Suppressor macrophage treated with lipopolysaccharide for 4 hours (primary cell): ENCODE data around the gene MACO1.
"Not testable (repeated sequence)": the region's sequence is repeated elsewhere in the genome, so short reads cannot be mapped to it uniquely, and the experiment has no call there.

ENCODE experiments used
- DNase-seq: peaks from one replicate; pipeline ENCODE4 v3.0.0-alpha.2; 2020

Gene MACO1

GRCh38 chr1:25425098-25426085 is 5.3 kb upstream of the MACO1 start:
- no peak for DNase-seq

GRCh38 chr1:25427696-25428095 is 3.0 kb upstream of the MACO1 start:
- DNase-seq: no peak

- no peak for DNase-seq
These were observed 2.1 kb upstream of the MACO1 start for GRCh38 chr1:25428475-25429166.

GRCh38 chr1:25430967-25431881 is 527 bp downstream of the MACO1 start:
- DNase-seq: no peak

GRCh38 chr1:25431955-25432719 is 1.4 kb downstream of the MACO1 start:
- no peak for DNase-seq

DNA sequence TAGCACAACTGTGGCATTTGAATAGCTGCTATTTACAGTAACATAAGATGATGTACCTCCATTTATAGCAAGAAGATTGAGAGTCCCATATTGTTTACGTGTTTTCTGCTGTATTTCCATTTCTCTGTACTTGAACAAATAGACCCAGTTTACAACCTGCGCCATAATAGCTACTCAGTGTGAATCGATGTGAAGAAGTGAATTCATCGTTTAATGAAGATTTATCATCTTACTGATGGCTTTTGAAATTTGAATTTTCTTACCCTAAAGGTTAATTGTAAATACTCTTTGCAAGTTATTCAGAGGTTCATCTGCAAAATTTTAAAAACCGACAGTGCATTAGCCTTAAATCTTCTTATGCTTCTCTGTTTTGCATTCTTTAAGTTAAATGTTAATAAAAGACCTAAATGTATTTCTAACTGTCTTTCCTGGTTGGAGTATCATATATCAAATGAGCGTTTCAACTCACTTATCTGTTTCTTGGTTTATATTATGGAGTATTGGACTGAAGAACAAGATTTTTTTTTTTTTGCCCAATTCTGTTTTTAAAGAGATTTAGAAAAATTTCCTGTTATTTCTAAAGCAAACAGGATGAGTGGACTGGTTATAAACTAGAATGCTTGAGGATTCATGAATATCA is 2.2 kb downstream of the MACO1 start:
- no peak for DNase-seq

DNA sequence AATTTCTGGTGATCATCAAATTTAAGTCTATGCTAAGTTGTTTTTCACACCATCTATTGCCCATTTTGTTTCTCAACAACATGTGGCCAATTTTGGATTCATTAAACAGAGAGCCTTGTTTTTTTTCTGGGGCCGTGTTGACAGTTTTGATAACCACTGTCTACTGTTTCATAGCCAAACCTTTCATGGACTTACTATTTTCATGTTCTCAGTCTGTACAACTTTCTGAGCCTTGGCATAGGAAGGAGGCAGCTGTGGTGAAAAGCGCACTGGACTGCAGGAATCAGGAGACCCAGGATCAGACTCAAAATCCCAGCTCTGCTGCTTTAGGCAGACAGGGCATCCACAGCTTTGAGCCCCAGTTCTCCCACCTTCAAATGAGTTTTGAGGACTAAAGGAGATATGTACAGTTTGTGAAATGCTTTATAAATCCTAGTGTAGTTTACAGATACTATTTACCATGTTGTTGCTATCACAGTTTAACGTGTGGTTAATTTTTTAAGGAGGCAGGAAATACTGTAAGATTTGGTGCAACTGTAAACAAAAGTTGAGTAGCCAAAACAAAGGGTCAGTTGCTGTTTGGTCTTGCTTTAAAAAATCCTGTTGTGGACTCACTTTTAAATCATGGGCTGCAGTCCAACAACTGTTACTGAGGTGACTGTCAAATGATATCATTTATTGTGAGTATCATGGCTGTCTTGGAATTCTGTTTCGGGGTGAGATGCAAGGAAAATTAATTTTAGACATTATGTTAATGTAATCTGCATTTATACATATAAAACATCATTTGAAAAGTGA is 2.9 kb downstream of the MACO1 start:
- DNase-seq: no peak

DNA sequence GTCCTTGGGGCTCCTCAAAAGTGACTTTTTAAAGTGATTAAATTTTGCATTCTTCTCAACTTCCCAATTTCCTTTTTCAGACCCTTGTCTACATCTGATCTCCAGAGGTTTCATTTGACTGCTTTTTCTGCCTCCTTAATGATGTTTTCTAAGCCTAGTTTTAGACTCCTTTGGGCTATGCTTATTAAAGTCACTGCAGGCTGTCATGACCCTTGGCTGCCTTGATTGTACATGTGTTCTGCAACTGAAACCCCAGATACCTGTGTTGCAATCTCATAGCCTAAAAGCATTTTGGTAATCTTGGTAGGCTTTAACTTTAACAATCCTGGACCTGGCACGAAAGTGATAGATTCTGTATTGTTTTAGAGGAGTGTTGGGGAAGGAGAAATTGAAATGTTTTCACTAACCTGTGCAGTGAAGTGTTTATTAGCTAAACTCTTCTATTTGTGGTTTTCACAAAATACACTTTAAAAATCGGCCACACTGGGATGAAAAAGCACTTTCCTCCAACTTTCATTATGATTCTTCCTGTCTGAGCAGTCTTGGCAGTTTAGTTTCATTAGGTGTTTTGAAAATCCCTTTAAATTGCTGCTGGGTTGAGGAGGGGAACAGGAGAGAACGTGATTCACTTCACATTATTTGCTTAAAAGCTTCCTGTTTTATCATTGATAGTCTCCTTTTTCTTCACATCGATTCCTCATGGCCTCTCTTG is 4.9 kb downstream of the MACO1 start:
- peak; percentile 63 for DNase-seq

DNA sequence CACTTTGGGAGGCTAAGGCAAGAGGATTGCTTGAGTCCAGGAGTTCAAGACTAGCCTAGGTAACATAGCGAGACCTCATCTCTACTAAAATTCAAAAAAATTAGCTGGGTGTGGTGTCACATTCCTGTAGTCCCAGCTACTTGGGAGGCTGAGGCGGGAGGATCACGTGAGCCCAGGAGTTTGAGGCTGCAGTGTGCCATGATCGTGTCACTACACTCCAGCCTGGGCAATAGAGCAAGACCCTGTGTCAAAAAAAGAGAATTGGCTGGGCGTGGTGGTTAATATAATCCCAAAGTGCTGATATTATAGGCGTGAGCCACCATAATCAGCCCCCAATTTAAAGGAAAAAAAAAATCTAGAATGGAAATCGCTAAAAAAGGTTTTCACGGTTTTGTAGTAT is 7.0 kb downstream of the MACO1 start:
- no peak for DNase-seq

- DNase-seq: no peak
These were observed 8.6 kb downstream of the MACO1 start for GRCh38 chr1:25439287-25439686.

DNA sequence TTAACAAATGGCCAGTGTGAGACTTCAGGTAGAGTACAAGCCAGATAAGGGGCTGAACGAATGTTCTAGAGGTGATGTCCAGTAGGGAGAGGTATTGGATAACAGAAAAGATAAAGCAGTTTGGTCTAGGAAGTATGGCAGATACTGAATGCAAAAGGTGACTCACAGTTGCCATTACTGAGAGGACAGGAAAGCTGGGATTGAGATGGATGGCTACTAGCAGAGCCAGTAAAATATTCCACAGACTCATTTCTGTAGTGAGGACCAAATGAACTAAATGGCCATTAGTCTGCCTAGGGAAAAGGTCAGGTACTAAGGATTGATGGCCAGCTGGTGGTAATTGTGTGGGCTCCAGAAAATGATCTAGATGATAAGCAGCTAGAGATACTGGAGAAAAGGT is 11.5 kb downstream of the MACO1 start:
- no peak for DNase-seq

GRCh38 chr1:25443030-25443699 is 12.5 kb downstream of the MACO1 start:
- no peak for DNase-seq

GRCh38 chr1:25444604-25445003 is 13.9 kb downstream of the MACO1 start:
- not testable (repeated sequence) for DNase-seq

GRCh38 chr1:25445993-25446538 is 15.4 kb downstream of the MACO1 start:
- DNase-seq: no peak

DNA sequence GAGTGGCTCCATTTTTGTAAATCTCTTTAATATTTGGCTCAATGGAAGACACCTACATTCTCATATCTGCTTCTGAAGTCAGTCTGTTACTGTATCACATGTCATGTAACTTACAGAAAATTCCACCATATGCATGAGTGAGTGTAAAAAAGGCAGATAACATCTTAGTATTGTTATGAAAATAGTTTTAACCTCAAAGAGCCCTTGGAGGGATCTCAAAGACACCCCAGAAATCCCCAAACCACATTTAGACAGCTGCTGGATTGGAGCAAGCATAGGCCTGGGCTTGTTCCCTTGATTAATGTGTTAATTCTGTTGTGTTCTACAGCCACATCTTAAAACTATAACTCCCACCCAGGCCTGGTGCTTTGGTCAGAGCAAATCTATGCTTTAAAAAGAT is 16.9 kb downstream of the MACO1 start:
- no peak for DNase-seq

- DNase-seq: no peak
These were observed 20.2 kb downstream of the MACO1 start for GRCh38 chr1:25450891-25451290.

- DNase-seq: no peak
These were observed 21.2 kb downstream of the MACO1 start for GRCh38 chr1:25451908-25452307.

DNA sequence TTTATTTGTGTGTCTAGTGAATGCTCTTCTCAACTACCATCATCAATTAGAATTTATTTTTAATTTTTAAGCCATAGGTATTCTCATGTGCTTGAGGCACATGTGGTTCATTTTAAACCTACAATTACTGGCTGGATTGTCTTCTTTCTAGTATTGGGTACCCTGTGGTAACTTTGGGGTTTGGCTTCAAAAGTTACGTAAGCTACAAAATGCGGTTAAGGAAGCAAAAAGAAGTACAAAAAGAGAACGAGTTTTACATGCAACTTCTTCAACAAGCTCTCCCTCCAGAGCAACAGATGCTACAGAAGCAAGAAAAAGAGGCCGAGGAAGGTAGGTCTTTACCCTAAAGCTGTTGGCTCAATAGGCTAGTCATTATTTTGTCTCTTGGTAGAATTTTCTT is 25.8 kb downstream of the MACO1 start:
- DNase-seq: no peak
